DND-41 (cell line): ENCODE results near the gene CDKN1C.

ENCODE experiments used
- ATAC-seq: fragments of 200-7000 bp; cut with Tn5 transposase; 3 replicates; pipeline ENCODE4 v1.9.1; 2021; ENCODE audit warnings: low read depth; ENCODE audit not compliant: insufficient read depth
- DNase-seq: peaks from one replicate; pipeline ENCODE4 v3.0.0-alpha.2; 2020
- H2AFZ ChIP-seq: 2 replicates; pipeline ENCODE4 v1.6.0; 2012; ENCODE audit warnings: low read depth, low read length
- H3K27ac ChIP-seq: 2 replicates; pipeline ENCODE4 v1.5.1; 2012; ENCODE audit warnings: low read length, inconsistent platforms
- H3K27me3 ChIP-seq: fragments of 200-600 bp; sonication (generic); 2 replicates; pipeline ENCODE4 v1.6.0; 2012; ENCODE audit warnings: low read length, mild to moderate bottlenecking, inconsistent platforms; ENCODE audit not compliant: insufficient read depth, poor library complexity
- H3K36me3 ChIP-seq: 2 replicates; pipeline ENCODE4 v1.5.1; 2012; ENCODE audit warnings: low read length, inconsistent platforms; ENCODE audit not compliant: insufficient read depth
- H3K4me1 ChIP-seq: 2 replicates; pipeline ENCODE4 v1.5.1; 2012; ENCODE audit warnings: mild to moderate bottlenecking, low read length; ENCODE audit not compliant: insufficient read depth
- H3K4me2 ChIP-seq: 2 replicates; pipeline ENCODE4 v1.6.0; 2012; ENCODE audit warnings: mild to moderate bottlenecking, moderate library complexity, low read length, inconsistent platforms; ENCODE audit not compliant: insufficient read depth
- H3K4me3 ChIP-seq, 2 experiments: fragments of 200-600 bp in 1 of 2; shearing (Covaris generic) in 1 of 2; 2 replicates each; pipeline ENCODE4 v1.5.1; 2012 to 2016; ENCODE audit warnings: inconsistent platforms in 2 of 2, low read length in 2 of 2, mild to moderate bottlenecking in 2 of 2, low read depth in 1 of 2, moderate library complexity in 1 of 2
- H3K79me2 ChIP-seq: 2 replicates; pipeline ENCODE4 v1.6.0; 2012; ENCODE audit warnings: low read length, inconsistent platforms; ENCODE audit not compliant: insufficient read depth
- H3K9ac ChIP-seq: 2 replicates; pipeline ENCODE4 v1.6.0; 2012; ENCODE audit warnings: low read depth, mild to moderate bottlenecking, inconsistent platforms, low read length, moderate library complexity
- H3K9me3 ChIP-seq: 2 replicates; pipeline ENCODE4 v1.5.1; 2012; ENCODE audit warnings: low read length, moderate library complexity, mild to moderate bottlenecking, inconsistent platforms; ENCODE audit not compliant: insufficient read depth, severe bottlenecking
- H4K20me1 ChIP-seq: 2 replicates; pipeline ENCODE4 v1.6.0; 2012; ENCODE audit warnings: low read length; ENCODE audit not compliant: insufficient read depth
- CTCF ChIP-seq: IDR thresholded peaks from 2 replicates; pipeline ENCODE4 v1.5.1; 2012; ENCODE audit warnings: borderline replicate concordance, low read length, moderate library complexity, mild to moderate bottlenecking; ENCODE audit not compliant: poor library complexity, severe bottlenecking; ENCODE audit errors: extremely low read depth
- EZH2 ChIP-seq: IDR thresholded peaks from 3 replicates; pipeline ENCODE4 v1.6.1; 2012; ENCODE audit warnings: borderline replicate concordance, low read depth, mild to moderate bottlenecking, moderate library complexity, low read length, inconsistent platforms; ENCODE audit not compliant: severe bottlenecking

Gene CDKN1C

GRCh38 chr11:2862395-2863275, 22.9 kb downstream of the CDKN1C start:
- no peak overlapping the region for H3K27ac ChIP-seq
- ATAC-seq (no peak), DNase-seq (no peak)
- 0 out of 2 replicates have a peak, but pooled peaks cover 5% of the 10 kb centered on the region for H4K20me1 ChIP-seq
- H3K4me2 ChIP-seq, result no peak overlapping the region
- H3K36me3 ChIP-seq, result no peaks in the 10 kb centered on the region
- no peak overlapping the region for H3K9ac ChIP-seq
- no peaks in the 10 kb centered on the region for H3K4me1 ChIP-seq
- no peaks in the 10 kb centered on the region for H3K9me3 ChIP-seq
- no peak overlapping the region for H2AFZ ChIP-seq
- no peak overlapping the region for H3K4me3 ChIP-seq
- TF ChIP-seq CTCF (no peak), EZH2 (no peak)
- no peaks in the 10 kb centered on the region for H3K79me2 ChIP-seq
- no peaks in the 10 kb centered on the region for H3K27me3 ChIP-seq

- peak; percentile 47; the same call in 1 of the 3 replicates for ATAC-seq
- no peak overlapping the region for H3K27ac ChIP-seq
Measured at GRCh38 chr11:2860636-2861035, 24.9 kb downstream of the CDKN1C start.

GRCh38 chr11:2859699-2860037, 25.9 kb downstream of the CDKN1C start:
- Histone ChIP-seq H2AFZ (no peak overlapping the region), H3K27me3 (no peaks in the 10 kb centered on the region), H3K27ac (no peak overlapping the region), H3K4me1 (no peaks in the 10 kb centered on the region), H3K36me3 (no peaks in the 10 kb centered on the region), H3K9ac (no peak overlapping the region), H3K4me3 (no peak overlapping the region), H4K20me1 (0 out of 2 replicates have a peak, but pooled peaks cover 5% of the 10 kb centered on the region), H3K79me2 (no peaks in the 10 kb centered on the region), H3K9me3 (no peaks in the 10 kb centered on the region), H3K4me2 (no peak overlapping the region)
- ATAC-seq (no peak), DNase-seq (no peak)
- no peak for TF ChIP-seq EZH2

More at GRCh38 chr11:2860636-2861035, 24.9 kb downstream of the CDKN1C start:
- Histone ChIP-seq H3K27me3 (no peaks in the 10 kb centered on the region), H4K20me1 (0 out of 2 replicates have a peak, but pooled peaks cover 5% of the 10 kb centered on the region), H2AFZ (no peak overlapping the region), H3K4me1 (no peaks in the 10 kb centered on the region), H3K9ac (no peak overlapping the region), H3K79me2 (no peaks in the 10 kb centered on the region), H3K36me3 (no peaks in the 10 kb centered on the region), H3K9me3 (no peaks in the 10 kb centered on the region), H3K4me2 (no peak overlapping the region), H3K4me3 (no peak overlapping the region)
- peak; percentile 9 for DNase-seq
- no peak for TF ChIP-seq CTCF
- no peak for TF ChIP-seq EZH2

GRCh38 chr11:2858995-2859698, 26.4 kb downstream of the CDKN1C start:
- H3K4me1 ChIP-seq, result no peaks in the 10 kb centered on the region
- TF ChIP-seq EZH2 (no peak), CTCF (no peak)
- ATAC-seq (no peak), DNase-seq (no peak)
- H4K20me1 ChIP-seq, result 0 out of 2 replicates have a peak, but pooled peaks cover 5% of the 10 kb centered on the region
- H3K79me2 ChIP-seq, result no peaks in the 10 kb centered on the region
- H3K4me2 ChIP-seq, result no peak overlapping the region
- no peak overlapping the region for H3K4me3 ChIP-seq
- no peaks in the 10 kb centered on the region for H3K27me3 ChIP-seq
- H3K9ac ChIP-seq, result no peak overlapping the region
- no peak overlapping the region for H3K27ac ChIP-seq
- no peak overlapping the region for H2AFZ ChIP-seq
- H3K9me3 ChIP-seq, result no peaks in the 10 kb centered on the region
- no peaks in the 10 kb centered on the region for H3K36me3 ChIP-seq
